Tibial nerve (tissue), 4 donors: ENCODE results near the gene SMARCA1. TPM values are rescaled to one million over a fixed set of nuclear protein-coding genes. Genes with fewer than 3 reads are reported as not detected.
A peak's percentile ranks its signal among the peaks of the same experiment; 100 is the strongest.

Experiments used
- DNase-seq, 2 donors: peaks; one replicate each; pipeline ENCODE4 v3.0.0-alpha.2; 2019; ENCODE audit warnings: low spot score in 2 of 2
- H3K27ac ChIP-seq, 4 donors: fragments of 200-600 bp; sonication (generic) in 3 of 4; one replicate each; pipeline ENCODE4 v1.5.1; 2017 to 2019; ENCODE audit warnings: mild to moderate bottlenecking in 1 of 4
- H3K27me3 ChIP-seq, 2 donors: fragments of 200-600 bp; sonication (generic) in 1 of 2; one replicate each; pipeline versions ENCODE4 v1.5.1 to v1.6.0; 2017 to 2019
- H3K36me3 ChIP-seq, 3 donors: fragments of 200-600 bp; sonication (generic); one replicate each; pipeline ENCODE4 v1.5.1; 2018 to 2019
- H3K4me1 ChIP-seq, 4 donors: fragments of 200-600 bp; sonication (generic) in 3 of 4; one replicate each; pipeline ENCODE4 v1.5.1; 2017 to 2019
- H3K4me3 ChIP-seq, 4 donors: fragments of 200-600 bp; sonication (generic) in 3 of 4; one replicate each; pipeline ENCODE4 v1.5.1; 2017 to 2019; ENCODE audit warnings: mild to moderate bottlenecking in 1 of 4, moderate library complexity in 1 of 4
- H3K9me3 ChIP-seq, 4 donors: fragments of 200-600 bp; sonication (generic) in 3 of 4; one replicate each; pipeline ENCODE4 v1.5.1; 2017 to 2019
- CTCF ChIP-seq, 5 experiments: fragments of 200-600 bp in 3 of 5; fragments of 450-650 bp in 2 of 5; sonication (generic) in 3 of 5; IDR thresholded peaks; one replicate each; pipeline ENCODE4 v1.5.1; 2016 to 2019; ENCODE audit warnings: antibody characterized with exemption in 5 of 5, mild to moderate bottlenecking in 3 of 5, moderate library complexity in 2 of 5
- EP300 ChIP-seq, 2 donors: sonication (generic); formaldehyde crosslinking; IDR thresholded peaks; one replicate each; pipeline ENCODE4 v1.6.1; 2017; ENCODE audit warnings: antibody characterized with exemption in 2 of 2, mild to moderate bottlenecking in 1 of 2
- POLR2A ChIP-seq, 2 donors: fragments of 450-650 bp; IDR thresholded peaks; one replicate each; pipeline ENCODE4 v1.6.1; 2017; ENCODE audit warnings: antibody characterized with exemption in 2 of 2, mild to moderate bottlenecking in 2 of 2, moderate library complexity in 2 of 2
- WGBS, 2 donors: methylation state at CpG; one replicate each; pipeline ENCODE4 v1.1.5; 2018; 5-methylcytosine and 5-hydroxymethylcytosine counted together
- total RNA-seq, 4 donors: library from RNA; depleted of rRNA; stranded (reverse); fragments of >200 nt; gene quantifications; one replicate each; pipeline ENCODE4 v1.1.0, GENCODE V29; 2016

Gene SMARCA1
- total RNA-seq, 4 donors from 2014 or later = 35.7 to 42.9 (median 39.1) TPM

GRCh38 chrX:129534816-129535578 lies 11.7 kb upstream of the SMARCA1 start:
- DNase-seq = no peak
- no peak overlapping the region for H3K4me3 ChIP-seq
- no peaks in the 10 kb centered on the region for H3K9me3 ChIP-seq
- no peaks in the 10 kb centered on the region for H3K36me3 ChIP-seq
- H3K27ac ChIP-seq = no peak overlapping the region
- no peaks in the 10 kb centered on the region for H3K27me3 ChIP-seq
- H3K4me1 ChIP-seq = no peaks in the 10 kb centered on the region
- 76 to 93% methylated on average over 4 of the region's 4 CpGs for WGBS, 2 donors
- no peak for TF ChIP-seq POLR2A (IDR thresholded peaks at IDR 0.05)
- TF ChIP-seq EP300 (IDR thresholded peaks at IDR 0.05) = no peak
- no peak for TF ChIP-seq CTCF (IDR thresholded peaks at IDR 0.05)

GRCh38 chrX:129531132-129531531 lies 7.8 kb upstream of the SMARCA1 start:
- Histone ChIP-seq H3K4me3 (no peak overlapping the region), H3K27me3 (no peaks in the 10 kb centered on the region), H3K4me1 (no peaks in the 10 kb centered on the region), H3K27ac (no peak overlapping the region), H3K36me3 (no peaks in the 10 kb centered on the region), H3K9me3 (no peaks in the 10 kb centered on the region)
- DNase-seq = no peak
- TF ChIP-seq POLR2A (IDR thresholded peaks at IDR 0.05) (no peak), EP300 (IDR thresholded peaks at IDR 0.05) (no peak), CTCF (IDR thresholded peaks at IDR 0.05) (no peak)
- 75 to 83% methylated on average over 1 of the region's 1 CpG for WGBS, 2 donors

- WGBS, 2 donors = 57 to 68% methylated on average over 5 of the region's 5 CpGs
- no peaks in the 10 kb centered on the region for H3K9me3 ChIP-seq
- TF ChIP-seq POLR2A (IDR thresholded peaks at IDR 0.05) (no peak), EP300 (IDR thresholded peaks at IDR 0.05) (no peak), CTCF (IDR thresholded peaks at IDR 0.05) (no peak)
These were observed 7.1 kb upstream of the SMARCA1 start for GRCh38 chrX:129530410-129530809.

GRCh38 chrX:129529685-129530281 lies 6.5 kb upstream of the SMARCA1 start:
- H3K27me3 ChIP-seq = no peaks in the 10 kb centered on the region
- H3K4me1 ChIP-seq = no peaks in the 10 kb centered on the region
- no peaks in the 10 kb centered on the region for H3K36me3 ChIP-seq
- no peak overlapping the region for H3K27ac ChIP-seq
- H3K9me3 ChIP-seq = no peaks in the 10 kb centered on the region
- H3K4me3 ChIP-seq = no peak overlapping the region
- 18 to 46% methylated on average over 4 of the region's 4 CpGs for WGBS, 2 donors
- peak in 1 of 2 donors; percentile 15 for DNase-seq
- no peak for TF ChIP-seq CTCF (IDR thresholded peaks at IDR 0.05)
- TF ChIP-seq POLR2A (IDR thresholded peaks at IDR 0.05) = no peak
- TF ChIP-seq EP300 (IDR thresholded peaks at IDR 0.05) = no peak

More at GRCh38 chrX:129530410-129530809, 7.1 kb upstream of the SMARCA1 start:
- Histone ChIP-seq H3K36me3 (no peaks in the 10 kb centered on the region), H3K4me1 (no peaks in the 10 kb centered on the region), H3K27me3 (no peaks in the 10 kb centered on the region), H3K4me3 (no peak overlapping the region), H3K27ac (no peak overlapping the region)
- no peak for DNase-seq

GRCh38 chrX:129525896-129526295 lies 2.6 kb upstream of the SMARCA1 start:
- TF ChIP-seq POLR2A (IDR thresholded peaks at IDR 0.05) (no peak), CTCF (IDR thresholded peaks at IDR 0.05) (no peak), EP300 (IDR thresholded peaks at IDR 0.05) (no peak)
- Histone ChIP-seq H3K36me3 (no peaks in the 10 kb centered on the region), H3K9me3 (no peaks in the 10 kb centered on the region), H3K27me3 (no peaks in the 10 kb centered on the region), H3K27ac (no peak overlapping the region), H3K4me1 (peaks cover 0 to 8% (median 0%) of the 10 kb centered on the region in 4 donors), H3K4me3 (no peak overlapping the region)
- 55 to 56% methylated on average over 3 of the region's 3 CpGs for WGBS, 2 donors
- no peak for DNase-seq
